Hepatocyte (in vitro differentiated cells): ENCODE measurements around the gene NUP50. TPM values are rescaled to one million over a fixed set of nuclear protein-coding genes. Genes with fewer than 3 reads are reported as not detected.

ENCODE experiments used
- DNase-seq: peaks from one replicate; pipeline ENCODE4 v3.0.0-alpha.2; 2016; ENCODE audit warnings: low spot score
- H2AFZ ChIP-seq: fragments of 200-600 bp; sonication (generic); 2 replicates; pipeline ENCODE4 v1.6.0; 2016; ENCODE audit warnings: antibody characterized with exemption, mild to moderate bottlenecking
- H3K27ac ChIP-seq: fragments of 200-600 bp; sonication (generic); 2 replicates; pipeline ENCODE4 v1.5.1; 2016; ENCODE audit warnings: mild to moderate bottlenecking
- H3K27me3 ChIP-seq: fragments of 200-600 bp; sonication (generic); 2 replicates; pipeline ENCODE4 v1.6.1; 2016
- H3K36me3 ChIP-seq: fragments of 200-600 bp; sonication (generic); replicated peaks from 2 replicates; pipeline ENCODE4 v1.5.1; 2016; ENCODE audit warnings: low read depth; ENCODE audit not compliant: insufficient read depth
- H3K4me1 ChIP-seq: fragments of 200-600 bp; sonication (generic); 2 replicates; pipeline ENCODE4 v1.5.1; 2016; ENCODE audit warnings: mild to moderate bottlenecking, moderate library complexity; ENCODE audit not compliant: insufficient read depth
- H3K4me2 ChIP-seq: fragments of 200-600 bp; sonication (generic); 2 replicates; pipeline ENCODE4 v1.6.0; 2016
- H3K4me3 ChIP-seq: fragments of 200-600 bp; sonication (generic); 2 replicates; pipeline ENCODE4 v1.5.1; 2016; ENCODE audit warnings: mild to moderate bottlenecking
- H3K79me2 ChIP-seq: fragments of 200-600 bp; sonication (generic); 2 replicates; pipeline ENCODE4 v1.6.0; 2017; ENCODE audit warnings: mild to moderate bottlenecking
- H3K9me2 ChIP-seq: fragments of 200-600 bp; sonication (generic); replicated peaks from 2 replicates; pipeline ENCODE4 v1.6.0; 2017; ENCODE audit warnings: mild to moderate bottlenecking; ENCODE audit not compliant: insufficient read depth
- H3K9me3 ChIP-seq: fragments of 200-600 bp; sonication (generic); 2 replicates; pipeline ENCODE4 v1.5.1; 2016; ENCODE audit warnings: low read depth, mild to moderate bottlenecking
- H4K20me1 ChIP-seq: fragments of 200-600 bp; sonication (generic); 2 replicates; pipeline ENCODE4 v1.6.0; 2016; ENCODE audit warnings: mild to moderate bottlenecking; ENCODE audit not compliant: insufficient read depth, poor library complexity, severe bottlenecking
- CTCF ChIP-seq: fragments of 200-600 bp; sonication (generic); IDR thresholded peaks from 2 replicates; pipeline ENCODE4 v1.5.1; 2016; ENCODE audit warnings: antibody characterized with exemption, mild to moderate bottlenecking; ENCODE audit not compliant: poor library complexity
- EZH2 ChIP-seq: fragments of 200-600 bp; sonication (generic); IDR thresholded peaks from 2 replicates; pipeline ENCODE4 v1.6.1; 2016; ENCODE audit warnings: antibody characterized with exemption, mild to moderate bottlenecking, borderline replicate concordance
- EZH2phosphoT487 ChIP-seq: fragments of 200-600 bp; sonication (generic); IDR thresholded peaks from one replicate; pipeline ENCODE4 v1.6.1; 2018; ENCODE audit warnings: antibody characterized with exemption, mild to moderate bottlenecking, low read depth, moderate library complexity; ENCODE audit not compliant: unreplicated experiment, severe bottlenecking
- WGBS: methylation state at CpG from one replicate; pipeline ENCODE4 v1.1.6; 2016; ENCODE audit warnings: low lambda C conversion rate; ENCODE audit errors: missing lambda C conversion rate; 5-methylcytosine and 5-hydroxymethylcytosine counted together
- polyA plus RNA-seq: library from polyadenylated mRNA; unstranded; fragments of >200 nt; fragmentation: Nextera tagmentation; extraction: Ambion mirVana; gene quantifications from 2 replicates; pipeline ENCODE4 v1.2.1, GENCODE V29; 2016
- total RNA-seq: library from RNA; depleted of rRNA; stranded (reverse); fragments of >200 nt; gene quantifications from 2 replicates; pipeline ENCODE4 v1.2.3, GENCODE V29; 2014

The NUP50 gene
- total and polyA plus RNA-seq, 2 experiments from 2014 or later: 16.0 to 43.8 TPM

- Histone ChIP-seq H3K4me1 (peaks cover 6% of the 10 kb centered on the region), H3K79me2 (peaks cover 42% of the 10 kb centered on the region), H3K9me3 (no peaks in the 10 kb centered on the region), H3K4me3 (no peak overlapping the region), H3K27me3 (no peaks in the 10 kb centered on the region), H3K9me2 (no peaks in the 10 kb centered on the region), H3K4me2 (no peak overlapping the region), H2AFZ (no peak overlapping the region), H3K27ac (no peak overlapping the region), H4K20me1 (no peaks in the 10 kb centered on the region), H3K36me3 (no peaks in the 10 kb centered on the region)
- no peak for TF ChIP-seq CTCF
- TF ChIP-seq EZH2: no peak
- no peak for TF ChIP-seq EZH2phosphoT487
- 83% methylated on average over 5 of the region's 5 CpGs for WGBS
- DNase-seq: no peak
Measured at GRCh38 chr22:45223304-45224117, 59.8 kb downstream of the NUP50 start.

- Histone ChIP-seq H2AFZ (no peak overlapping the region), H3K9me3 (no peaks in the 10 kb centered on the region), H3K27me3 (no peaks in the 10 kb centered on the region), H3K9me2 (no peaks in the 10 kb centered on the region), H3K4me2 (no peak overlapping the region), H3K4me3 (no peak overlapping the region), H3K36me3 (no peaks in the 10 kb centered on the region), H4K20me1 (no peaks in the 10 kb centered on the region), H3K27ac (no peak overlapping the region), H3K79me2 (peaks cover 34% of the 10 kb centered on the region), H3K4me1 (peaks cover 6% of the 10 kb centered on the region)
- no peak for TF ChIP-seq CTCF
- no peak for TF ChIP-seq EZH2
- no peak for TF ChIP-seq EZH2phosphoT487
- no peak for DNase-seq
- WGBS: 78% methylated on average over 11 of the region's 11 CpGs
Measured at GRCh38 chr22:45224331-45224730, 60.6 kb downstream of the NUP50 start.

- TF ChIP-seq CTCF (no peak), EZH2phosphoT487 (no peak), EZH2 (no peak)
- H2AFZ ChIP-seq: no peak overlapping the region
- no peak overlapping the region for H3K4me3 ChIP-seq
- H3K4me1 ChIP-seq: peaks cover 6% of the 10 kb centered on the region
- H3K36me3 ChIP-seq: no peaks in the 10 kb centered on the region
- H3K27ac ChIP-seq: no peak overlapping the region
- H3K4me2 ChIP-seq: no peak overlapping the region
- DNase-seq: peak; percentile 3
- 84% methylated on average over 19 of the region's 19 CpGs for WGBS
- no peaks in the 10 kb centered on the region for H3K9me3 ChIP-seq
- no peaks in the 10 kb centered on the region for H4K20me1 ChIP-seq
- H3K9me2 ChIP-seq: no peaks in the 10 kb centered on the region
- no peaks in the 10 kb centered on the region for H3K27me3 ChIP-seq
- H3K79me2 ChIP-seq: peaks cover 34% of the 10 kb centered on the region
Measured at GRCh38 chr22:45224988-45225731, 61.4 kb downstream of the NUP50 start.
